Suprapubic skin (tissue), 4 donors: ENCODE data around the gene RPUSD1. TPM values are rescaled to one million over a fixed set of nuclear protein-coding genes. Genes with fewer than 3 reads are reported as not detected.

Experiments
- DNase-seq, 2 donors: peaks; one replicate each; pipeline ENCODE4 v3.0.0-alpha.2; 2019; ENCODE audit warnings: low spot score in 2 of 2
- H3K27ac ChIP-seq: fragments of 200-600 bp; sonication (generic); one replicate; pipeline ENCODE4 v1.5.1; 2019
- H3K27me3 ChIP-seq: fragments of 200-600 bp; sonication (generic); one replicate; pipeline ENCODE4 v1.5.1; 2019
- H3K36me3 ChIP-seq: fragments of 200-600 bp; sonication (generic); one replicate; pipeline ENCODE4 v1.5.1; 2019
- H3K4me1 ChIP-seq: fragments of 200-600 bp; sonication (generic); one replicate; pipeline ENCODE4 v1.5.1; 2019
- H3K4me3 ChIP-seq: fragments of 200-600 bp; sonication (generic); one replicate; pipeline ENCODE4 v1.5.1; 2019; ENCODE audit warnings: mild to moderate bottlenecking
- H3K9me3 ChIP-seq: fragments of 200-600 bp; sonication (generic); one replicate; pipeline ENCODE4 v1.5.1; 2019
- CTCF ChIP-seq, 2 donors: fragments of 200-600 bp in 1 of 2; fragments of 450-650 bp in 1 of 2; sonication (generic) in 1 of 2; IDR thresholded peaks; one replicate each; pipeline ENCODE4 v1.5.1; 2016 to 2019; ENCODE audit warnings: antibody characterized with exemption in 2 of 2, mild to moderate bottlenecking in 1 of 2, moderate library complexity in 1 of 2
- EP300 ChIP-seq: sonication (generic); formaldehyde crosslinking; IDR thresholded peaks from one replicate; pipeline ENCODE4 v1.6.1; 2017; ENCODE audit warnings: antibody characterized with exemption
- POLR2A ChIP-seq, 2 donors: fragments of 450-650 bp; IDR thresholded peaks; one replicate each; pipeline ENCODE4 v1.6.1; 2017; ENCODE audit warnings: antibody characterized with exemption in 2 of 2, mild to moderate bottlenecking in 2 of 2, moderate library complexity in 2 of 2
- POLR2AphosphoS5 ChIP-seq, 3 donors: sonication (generic); formaldehyde crosslinking; IDR thresholded peaks; one replicate each; pipeline ENCODE4 v1.6.1; 2017; ENCODE audit warnings: antibody characterized with exemption in 3 of 3
- WGBS: methylation state at CpG from one replicate; pipeline ENCODE4 v1.1.5; 2018; 5-methylcytosine and 5-hydroxymethylcytosine counted together
- total RNA-seq, 4 donors: library from RNA; depleted of rRNA; stranded (reverse); fragments of >200 nt; gene quantifications; one replicate each; pipeline ENCODE4 v1.1.0, GENCODE V29; 2016

Gene RPUSD1
- total RNA-seq, 4 donors from 2014 or later = 13.6 to 27.1 (median 21.8) TPM

DNA sequence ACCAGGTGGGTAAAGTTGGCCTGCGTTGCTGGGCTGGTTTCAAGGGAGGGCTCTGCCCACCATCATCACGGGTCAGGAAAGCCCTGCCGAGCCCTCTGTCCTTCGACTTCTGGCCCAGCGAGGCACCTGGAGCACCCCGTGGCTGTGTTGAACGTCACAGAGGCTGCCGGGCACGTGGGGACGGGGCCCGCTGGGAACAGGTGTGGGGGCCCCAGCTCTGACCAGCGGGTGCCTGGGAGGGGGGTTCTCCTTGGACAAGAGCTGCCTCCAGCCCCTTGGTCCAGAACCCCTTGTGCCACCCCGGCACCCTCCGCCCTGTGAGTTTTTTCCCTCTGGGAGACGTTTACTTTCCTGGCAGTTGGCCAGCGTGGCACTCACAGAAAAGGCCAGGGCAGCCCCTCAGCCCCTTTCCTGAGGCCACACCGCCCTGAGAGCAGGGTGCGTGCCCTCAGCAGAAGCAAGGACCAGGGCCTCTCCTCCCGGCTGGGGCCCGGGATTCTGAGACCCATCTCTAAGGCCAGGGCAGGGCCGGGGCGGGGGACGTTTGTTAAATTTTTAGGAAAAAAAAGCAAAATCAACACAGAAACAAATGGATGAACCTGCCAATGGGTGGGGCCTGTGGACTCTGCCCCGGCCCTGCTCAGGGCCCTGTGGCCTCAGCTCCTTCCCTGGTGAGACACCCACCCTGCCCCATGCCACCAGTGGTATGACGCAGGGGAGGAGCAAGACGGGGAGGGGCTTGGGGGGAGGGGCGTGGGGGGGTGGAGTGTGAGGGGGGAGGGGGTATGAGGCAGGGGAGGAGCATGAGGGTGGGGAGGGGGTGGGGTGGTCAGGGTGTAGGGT lies 43.6 kb upstream of the RPUSD1 start:
- no peak for DNase-seq
- Histone ChIP-seq H3K36me3 (no peaks in the 10 kb centered on the region), H3K9me3 (peaks cover 13% of the 10 kb centered on the region), H3K27me3 (peaks cover 39% of the 10 kb centered on the region), H3K4me3 (no peak overlapping the region), H3K27ac (no peak overlapping the region), H3K4me1 (no peaks in the 10 kb centered on the region)
- 64% methylated on average over 15 of the region's 27 CpGs for WGBS
- TF ChIP-seq POLR2A (IDR thresholded peaks at IDR 0.05) (no peak), CTCF (IDR thresholded peaks at IDR 0.05) (no peak), POLR2AphosphoS5 (IDR thresholded peaks at IDR 0.05) (no peak), EP300 (no peak)

GRCh38 chr16:830871-831570 lies 42.8 kb upstream of the RPUSD1 start:
- TF ChIP-seq EP300 (no peak), CTCF (IDR thresholded peaks at IDR 0.05) (no peak), POLR2AphosphoS5 (IDR thresholded peaks at IDR 0.05) (no peak)
- DNase-seq = no peak
- 69% methylated on average over 17 of the region's 24 CpGs for WGBS
- Histone ChIP-seq H3K27ac (no peak overlapping the region), H3K36me3 (no peaks in the 10 kb centered on the region), H3K9me3 (peaks cover 6% of the 10 kb centered on the region), H3K4me1 (no peaks in the 10 kb centered on the region), H3K27me3 (peaks cover 40% of the 10 kb centered on the region), H3K4me3 (no peak overlapping the region)

- no peak overlapping the region for H3K4me3 ChIP-seq
- H3K27me3 ChIP-seq = peaks cover 46% of the 10 kb centered on the region
- H3K36me3 ChIP-seq = no peaks in the 10 kb centered on the region
- peaks cover 6% of the 10 kb centered on the region for H3K4me1 ChIP-seq
- TF ChIP-seq EP300 (no peak), POLR2AphosphoS5 (IDR thresholded peaks at IDR 0.05) (no peak), CTCF (IDR thresholded peaks at IDR 0.05) (no peak), POLR2A (IDR thresholded peaks at IDR 0.05) (no peak)
- no peak overlapping the region for H3K27ac ChIP-seq
- no peaks in the 10 kb centered on the region for H3K9me3 ChIP-seq
- 86% methylated on average over 42 of the region's 43 CpGs for WGBS
- DNase-seq = no peak
These were observed 42.1 kb upstream of the RPUSD1 start for GRCh38 chr16:830107-830870.

GRCh38 chr16:828891-829290 lies 40.7 kb upstream of the RPUSD1 start:
- Histone ChIP-seq H3K36me3 (no peaks in the 10 kb centered on the region), H3K9me3 (no peaks in the 10 kb centered on the region), H3K4me3 (no peak overlapping the region), H3K4me1 (peaks cover 10% of the 10 kb centered on the region), H3K27ac (no peak overlapping the region), H3K27me3 (peaks cover 54% of the 10 kb centered on the region)
- TF ChIP-seq CTCF (IDR thresholded peaks at IDR 0.05) (no peak), POLR2A (IDR thresholded peaks at IDR 0.05) (no peak), POLR2AphosphoS5 (IDR thresholded peaks at IDR 0.05) (no peak), EP300 (no peak)
- WGBS = 81% methylated on average over 14 of the region's 17 CpGs
- DNase-seq = no peak
